Karpas-422 (cell line): ENCODE results near the gene EFCAB12. TPM values are rescaled to one million over a fixed set of nuclear protein-coding genes. Genes with fewer than 3 reads are reported as not detected.

Experiments
- DNase-seq: peaks from one replicate; pipeline ENCODE4 v3.0.0-alpha.2; 2015
- H2AFZ ChIP-seq: fragments of 200-600 bp; sonication (generic); 2 replicates; pipeline ENCODE4 v1.6.1; 2014; ENCODE audit warnings: antibody characterized with exemption, low read length, mixed read lengths
- H3K27ac ChIP-seq: fragments of 200-600 bp; sonication (generic); 2 replicates; pipeline ENCODE4 v1.5.1; 2014; ENCODE audit warnings: mild to moderate bottlenecking, low read length, moderate library complexity
- H3K27me3 ChIP-seq: fragments of 200-600 bp; sonication (generic); 2 replicates; pipeline ENCODE4 v1.6.1; 2014; ENCODE audit warnings: low read length, mixed read lengths
- H3K36me3 ChIP-seq: fragments of 200-600 bp; sonication (generic); 2 replicates; pipeline ENCODE4 v1.6.1; 2014; ENCODE audit warnings: low read length, mixed read lengths; ENCODE audit not compliant: insufficient read depth
- H3K4me1 ChIP-seq: fragments of 200-600 bp; sonication (generic); 2 replicates; pipeline ENCODE4 v1.6.1; 2014; ENCODE audit warnings: mild to moderate bottlenecking, low read length, mixed read lengths
- H3K4me2 ChIP-seq: fragments of 200-600 bp; sonication (generic); 2 replicates; pipeline ENCODE4 v1.6.1; 2014; ENCODE audit warnings: low read length, low read depth, mild to moderate bottlenecking; ENCODE audit not compliant: poor library complexity, severe bottlenecking
- H3K4me3 ChIP-seq: fragments of 200-600 bp; sonication (generic); 2 replicates; pipeline ENCODE4 v1.5.1; 2014; ENCODE audit warnings: mild to moderate bottlenecking, antibody characterized with exemption, low read length, mixed read lengths
- H3K79me2 ChIP-seq: fragments of 200-600 bp; sonication (generic); 2 replicates; pipeline ENCODE4 v1.6.1; 2014; ENCODE audit warnings: mild to moderate bottlenecking, low read length, mixed read lengths
- H3K9ac ChIP-seq: fragments of 200-600 bp; sonication (generic); 2 replicates; pipeline ENCODE4 v1.6.0; 2014; ENCODE audit warnings: low read length
- H3K9me2 ChIP-seq: fragments of 200-600 bp; sonication (generic), shearing (Covaris generic); replicated peaks from 2 replicates; pipeline ENCODE4 v1.6.0; 2014; ENCODE audit warnings: mild to moderate bottlenecking, low read length, moderate library complexity; ENCODE audit not compliant: insufficient read depth
- H3K9me3 ChIP-seq: fragments of 300-700, 200-600 bp; sonication (generic); 2 replicates; pipeline ENCODE4 v1.6.1; 2014; ENCODE audit warnings: low read length, mixed read lengths
- H4K20me1 ChIP-seq: fragments of 200-600 bp; sonication (generic); 2 replicates; pipeline ENCODE4 v1.6.1; 2014; ENCODE audit warnings: mild to moderate bottlenecking, antibody characterized with exemption, low read length, low read depth; ENCODE audit not compliant: insufficient read depth
- total RNA-seq: library from RNA; depleted of rRNA; stranded (reverse); fragments of >200 nt; shearing (Covaris generic); gene quantifications from 2 replicates; pipeline ENCODE4 v1.2.3, GENCODE V29; 2014; ENCODE audit warnings: low replicate concordance

The EFCAB12 gene
- total RNA-seq, 1 experiment from 2014 or later = not detected

GRCh38 chr3:129453732-129454131 lies 25.3 kb upstream of the EFCAB12 start:
- no peaks in the 10 kb centered on the region for H4K20me1 ChIP-seq
- no peak overlapping the region for H3K9ac ChIP-seq
- H3K9me3 ChIP-seq = no peaks in the 10 kb centered on the region

GRCh38 chr3:129449279-129450115 lies 21.1 kb upstream of the EFCAB12 start:
- H3K4me3 ChIP-seq = no peak overlapping the region
- DNase-seq = no peak
- H3K27me3 ChIP-seq = no peaks in the 10 kb centered on the region
- H3K27ac ChIP-seq = no peak overlapping the region
- H3K9me2 ChIP-seq = no peaks in the 10 kb centered on the region
- H3K9ac ChIP-seq = no peak overlapping the region
- no peaks in the 10 kb centered on the region for H3K4me1 ChIP-seq
- no peaks in the 10 kb centered on the region for H3K9me3 ChIP-seq
- H3K36me3 ChIP-seq = no peaks in the 10 kb centered on the region
- H3K79me2 ChIP-seq = no peaks in the 10 kb centered on the region
- H4K20me1 ChIP-seq = no peaks in the 10 kb centered on the region
- no peak overlapping the region for H2AFZ ChIP-seq
- H3K4me2 ChIP-seq = no peak overlapping the region

More at GRCh38 chr3:129453732-129454131, 25.3 kb upstream of the EFCAB12 start:
- Histone ChIP-seq H3K4me2 (no peak overlapping the region), H3K27me3 (no peaks in the 10 kb centered on the region), H3K4me3 (no peak overlapping the region), H3K79me2 (no peaks in the 10 kb centered on the region), H3K9me2 (no peaks in the 10 kb centered on the region), H3K4me1 (no peaks in the 10 kb centered on the region), H3K36me3 (no peaks in the 10 kb centered on the region), H2AFZ (no peak overlapping the region), H3K27ac (no peak overlapping the region)
- no peak for DNase-seq

- no peak for DNase-seq
- no peaks in the 10 kb centered on the region for H3K9me3 ChIP-seq
- H4K20me1 ChIP-seq = no peaks in the 10 kb centered on the region
- no peak overlapping the region for H3K27ac ChIP-seq
- no peaks in the 10 kb centered on the region for H3K27me3 ChIP-seq
- no peak overlapping the region for H3K4me3 ChIP-seq
- H3K79me2 ChIP-seq = no peaks in the 10 kb centered on the region
- H2AFZ ChIP-seq = no peak overlapping the region
- no peak overlapping the region for H3K4me2 ChIP-seq
- H3K9ac ChIP-seq = no peak overlapping the region
- H3K36me3 ChIP-seq = no peaks in the 10 kb centered on the region
- no peaks in the 10 kb centered on the region for H3K9me2 ChIP-seq
- no peaks in the 10 kb centered on the region for H3K4me1 ChIP-seq
Measured at GRCh38 chr3:129448186-129448895, 19.9 kb upstream of the EFCAB12 start.

GRCh38 chr3:129446926-129447325 lies 18.5 kb upstream of the EFCAB12 start:
- Histone ChIP-seq H2AFZ (no peak overlapping the region), H3K9me2 (no peaks in the 10 kb centered on the region), H3K9me3 (no peaks in the 10 kb centered on the region), H3K9ac (no peak overlapping the region), H3K4me2 (no peak overlapping the region), H3K36me3 (no peaks in the 10 kb centered on the region), H3K27me3 (no peaks in the 10 kb centered on the region), H4K20me1 (no peaks in the 10 kb centered on the region), H3K4me1 (peaks cover under 1% of the 10 kb centered on the region; the same call in 1 of the 2 replicates), H3K27ac (no peak overlapping the region), H3K79me2 (no peaks in the 10 kb centered on the region), H3K4me3 (no peak overlapping the region)
- no peak for DNase-seq

GRCh38 chr3:129445471-129445870 lies 17.0 kb upstream of the EFCAB12 start:
- H2AFZ ChIP-seq = no peak overlapping the region
- H3K27ac ChIP-seq = no peak overlapping the region
- no peaks in the 10 kb centered on the region for H4K20me1 ChIP-seq
- H3K79me2 ChIP-seq = no peaks in the 10 kb centered on the region
- H3K9ac ChIP-seq = no peak overlapping the region
- H3K4me3 ChIP-seq = no peak overlapping the region
- no peak overlapping the region for H3K4me2 ChIP-seq
- no peak for DNase-seq
- H3K36me3 ChIP-seq = no peaks in the 10 kb centered on the region
- H3K9me3 ChIP-seq = no peaks in the 10 kb centered on the region
- H3K4me1 ChIP-seq = peaks cover 15% of the 10 kb centered on the region
- no peaks in the 10 kb centered on the region for H3K9me2 ChIP-seq
- no peaks in the 10 kb centered on the region for H3K27me3 ChIP-seq

- Histone ChIP-seq H3K27me3 (no peaks in the 10 kb centered on the region), H2AFZ (no peak overlapping the region), H3K4me2 (no peak overlapping the region), H3K79me2 (peaks cover 17% of the 10 kb centered on the region), H3K9me2 (no peaks in the 10 kb centered on the region), H4K20me1 (no peaks in the 10 kb centered on the region), H3K4me1 (peaks cover 23% of the 10 kb centered on the region), H3K36me3 (peaks cover 2% of the 10 kb centered on the region; the same call in 1 of the 2 replicates), H3K9ac (no peak overlapping the region), H3K9me3 (no peaks in the 10 kb centered on the region), H3K27ac (no peak overlapping the region), H3K4me3 (no peak overlapping the region)
- no peak for DNase-seq
Measured at GRCh38 chr3:129442947-129443346, 14.5 kb upstream of the EFCAB12 start.

- H3K9ac ChIP-seq = no peak overlapping the region
- H3K27ac ChIP-seq = no peak overlapping the region
- no peak overlapping the region for H2AFZ ChIP-seq
- no peak overlapping the region for H3K4me2 ChIP-seq
- no peak overlapping the region for H3K4me3 ChIP-seq
- no peaks in the 10 kb centered on the region for H3K9me2 ChIP-seq
- peaks cover 22% of the 10 kb centered on the region for H3K79me2 ChIP-seq
- H4K20me1 ChIP-seq = no peaks in the 10 kb centered on the region
- H3K36me3 ChIP-seq = peaks cover 5% of the 10 kb centered on the region; the same call in 1 of the 2 replicates
- H3K4me1 ChIP-seq = peaks cover 28% of the 10 kb centered on the region
- H3K9me3 ChIP-seq = no peaks in the 10 kb centered on the region
- no peaks in the 10 kb centered on the region for H3K27me3 ChIP-seq
- no peak for DNase-seq
Measured at GRCh38 chr3:129442486-129442885, 14.1 kb upstream of the EFCAB12 start.

GRCh38 chr3:129441782-129442181 lies 13.3 kb upstream of the EFCAB12 start:
- Histone ChIP-seq H3K27ac (no peak overlapping the region), H3K9me2 (no peaks in the 10 kb centered on the region), H3K9ac (no peak overlapping the region)

More at GRCh38 chr3:129441782-129442181, 13.3 kb upstream of the EFCAB12 start:
- Histone ChIP-seq H3K79me2 (peaks cover 29% of the 10 kb centered on the region), H3K9me3 (no peaks in the 10 kb centered on the region), H3K27me3 (no peaks in the 10 kb centered on the region), H4K20me1 (no peaks in the 10 kb centered on the region), H3K4me2 (peak overlapping the region; percentile 70), H2AFZ (no peak overlapping the region), H3K4me1 (peaks cover 35% of the 10 kb centered on the region), H3K4me3 (0 out of 2 replicates have a peak overlapping the region, but pooled peaks have one; percentile 69), H3K36me3 (peaks cover 5% of the 10 kb centered on the region; the same call in 1 of the 2 replicates)
- DNase-seq = no peak
